ENCODE results near the gene PTGIS. TPM values are rescaled to one million over a fixed set of nuclear protein-coding genes. Genes with fewer than 3 reads are reported as not detected.
A peak's percentile ranks its signal among the peaks of the same experiment; 100 is the strongest.

Gene PTGIS
- total RNA-seq, 2 experiments from 2014 or later, result not detected

DNA sequence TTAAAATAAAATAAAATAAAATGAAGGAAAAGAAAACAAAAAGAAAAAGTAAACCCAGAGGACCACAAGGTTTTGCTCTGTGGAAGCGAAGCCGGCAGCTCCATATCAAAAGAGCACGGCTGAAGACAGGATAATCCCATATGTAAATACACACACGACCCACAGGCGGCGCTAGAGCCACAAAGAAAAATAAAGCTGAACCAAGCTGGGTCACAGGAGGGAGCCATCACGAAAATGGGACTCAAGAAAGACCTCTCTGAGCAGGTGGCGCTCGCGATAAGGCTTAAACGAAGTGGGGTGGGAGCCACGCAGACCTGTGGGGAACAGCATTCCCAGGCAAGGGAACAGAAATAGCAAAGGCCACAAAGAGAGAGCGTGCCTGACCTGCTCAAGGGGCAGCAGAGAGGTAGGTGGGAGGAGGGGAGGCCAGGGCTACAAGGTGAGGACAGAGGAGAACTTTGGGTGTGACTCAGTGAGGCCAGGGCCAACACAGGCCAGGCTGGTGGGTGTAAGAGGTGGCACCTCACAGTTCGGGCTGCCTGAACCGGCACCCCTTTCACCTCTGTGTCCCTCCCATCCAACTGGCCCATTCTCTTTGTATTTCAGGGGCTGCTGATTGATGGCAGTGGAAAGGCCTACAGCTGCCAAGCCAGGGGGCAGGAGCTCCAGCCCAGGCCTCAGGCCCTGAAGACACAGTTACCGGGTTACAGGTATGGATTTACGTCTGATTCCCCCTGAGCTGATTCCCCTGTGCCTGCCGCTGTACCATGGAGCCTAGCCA is 26.0 kb downstream of the PTGIS start:
- no peak overlapping the region for H3K4me2 ChIP-seq (ENCODE audit: low read length)
- no peak overlapping the region for H3K27ac ChIP-seq (ENCODE audit: low read depth, low read length, poor library complexity, severe bottlenecking)
- peak overlapping the region; percentile 25; the same call in 1 of the 2 replicates for H2AFZ ChIP-seq (ENCODE audit: low read length)
- no peaks in the 10 kb centered on the region for H4K20me1 ChIP-seq (ENCODE audit: insufficient read depth, low read length)
- CTCF ChIA-PET (ENCODE audit: unreplicated experiment), result interaction anchor here (1.0 to 2.3 kb wide), 3 partner anchors 40 to 304 kb away, joined by 4 to 9 read pairs (median 4); no protein-coding TSS in a partner anchor
- peaks cover 16% of the 10 kb centered on the region for H3K9me3 ChIP-seq (ENCODE audit: low read length)
- no peaks in the 10 kb centered on the region for H3K36me3 ChIP-seq (ENCODE audit: insufficient read depth, low read length)
- H3K9me2 ChIP-seq (ENCODE audit: insufficient read depth, low read length), result no peaks in the 10 kb centered on the region
- no peaks in the 10 kb centered on the region for H3K79me2 ChIP-seq (ENCODE audit: insufficient read depth, low read depth, low read length)
- no peaks in the 10 kb centered on the region for H3K4me1 ChIP-seq (ENCODE audit: insufficient read depth, low read length, poor library complexity, severe bottlenecking)
- DNase-seq (ENCODE audit: low spot score), result peak; percentile 89
- H3K4me3 ChIP-seq (ENCODE audit: low read depth, low read length, poor library complexity, severe bottlenecking), result no peak overlapping the region
- TF ChIP-seq, protein P1, sequence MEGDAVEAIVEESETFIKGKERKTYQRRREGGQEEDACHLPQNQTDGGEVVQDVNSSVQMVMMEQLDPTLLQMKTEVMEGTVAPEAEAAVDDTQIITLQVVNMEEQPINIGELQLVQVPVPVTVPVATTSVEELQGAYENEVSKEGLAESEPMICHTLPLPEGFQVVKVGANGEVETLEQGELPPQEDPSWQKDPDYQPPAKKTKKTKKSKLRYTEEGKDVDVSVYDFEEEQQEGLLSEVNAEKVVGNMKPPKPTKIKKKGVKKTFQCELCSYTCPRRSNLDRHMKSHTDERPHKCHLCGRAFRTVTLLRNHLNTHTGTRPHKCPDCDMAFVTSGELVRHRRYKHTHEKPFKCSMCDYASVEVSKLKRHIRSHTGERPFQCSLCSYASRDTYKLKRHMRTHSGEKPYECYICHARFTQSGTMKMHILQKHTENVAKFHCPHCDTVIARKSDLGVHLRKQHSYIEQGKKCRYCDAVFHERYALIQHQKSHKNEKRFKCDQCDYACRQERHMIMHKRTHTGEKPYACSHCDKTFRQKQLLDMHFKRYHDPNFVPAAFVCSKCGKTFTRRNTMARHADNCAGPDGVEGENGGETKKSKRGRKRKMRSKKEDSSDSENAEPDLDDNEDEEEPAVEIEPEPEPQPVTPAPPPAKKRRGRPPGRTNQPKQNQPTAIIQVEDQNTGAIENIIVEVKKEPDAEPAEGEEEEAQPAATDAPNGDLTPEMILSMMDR (conservative IDR thresholded peaks at IDR 0.05; ENCODE audit: low read length), result peak; percentile 98
- no peak for TF ChIP-seq EZH2phosphoT487 (IDR thresholded peaks at IDR 0.05; ENCODE audit: borderline replicate concordance, low read depth, low read length)
- no TSS peak for BruUV-seq (replicated peaks)
- intact Hi-C loops (cut with micrococcal nuclease; ENCODE audit: unreplicated experiment), result loop anchor here (1.0 to 2.0 kb wide), 3 partner anchors 67 to 346 kb away; no protein-coding TSS in a partner anchor
- POLR2A ChIA-PET, result interaction anchor here (0.6 to 0.8 kb wide), 3 partner anchors 8 to 60 kb away, joined by 3 read pairs; no protein-coding TSS in a partner anchor

DNA sequence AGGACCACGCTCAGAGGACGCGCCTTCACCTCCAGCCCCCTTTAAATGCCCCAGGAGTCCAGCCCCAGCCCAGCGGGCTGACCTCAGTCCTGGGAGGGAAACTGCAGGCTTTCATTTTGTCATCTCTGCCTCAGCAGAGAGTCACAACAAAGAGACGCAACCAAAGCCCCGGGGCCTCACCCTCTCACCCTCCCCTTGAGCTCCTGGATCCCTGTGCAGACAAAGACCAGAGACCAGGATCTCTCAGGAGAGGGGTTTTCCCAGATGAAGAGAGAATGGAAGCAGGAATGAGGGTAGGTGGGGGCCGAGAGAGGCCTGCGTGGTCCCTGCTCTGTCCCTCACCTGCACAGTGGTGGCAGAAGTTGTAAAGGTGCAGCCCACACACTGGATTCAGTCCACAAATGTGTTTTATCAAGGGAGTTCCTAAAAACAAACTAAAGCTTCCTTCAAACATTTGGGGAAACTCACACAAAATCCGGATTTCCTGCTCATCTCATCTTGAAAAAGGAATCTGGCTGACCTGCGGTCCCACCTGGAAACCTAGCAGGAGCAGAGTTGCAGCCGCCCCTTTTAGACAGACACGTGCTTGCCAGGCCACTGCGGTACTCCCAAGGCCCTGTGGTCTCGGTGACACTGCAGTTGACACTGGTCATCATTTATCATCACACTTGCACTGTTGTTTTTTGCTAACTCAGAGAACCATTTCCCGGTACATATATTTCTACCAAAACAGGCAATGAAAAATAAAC is 27.1 kb downstream of the PTGIS start:
- H3K79me2 ChIP-seq (ENCODE audit: insufficient read depth, low read depth, low read length), result no peaks in the 10 kb centered on the region
- H3K27ac ChIP-seq (ENCODE audit: low read depth, low read length, poor library complexity, severe bottlenecking), result no peak overlapping the region
- intact Hi-C loops (cut with micrococcal nuclease; ENCODE audit: unreplicated experiment), result loop anchor here (1.0 kb wide), 2 partner anchors 68 to 347 kb away; no protein-coding TSS in a partner anchor
- BruUV-seq (replicated peaks), result no TSS peak
- no peaks in the 10 kb centered on the region for H3K9me2 ChIP-seq (ENCODE audit: insufficient read depth, low read length)
- H4K20me1 ChIP-seq (ENCODE audit: insufficient read depth, low read length), result no peaks in the 10 kb centered on the region
- no peak overlapping the region for H2AFZ ChIP-seq (ENCODE audit: low read length)
- H3K4me1 ChIP-seq (ENCODE audit: insufficient read depth, low read length, poor library complexity, severe bottlenecking), result no peaks in the 10 kb centered on the region
- no peak overlapping the region for H3K4me3 ChIP-seq (ENCODE audit: low read depth, low read length, poor library complexity, severe bottlenecking)
- H3K9me3 ChIP-seq (ENCODE audit: low read length), result peaks cover 16% of the 10 kb centered on the region
- POLR2A ChIA-PET, result interaction anchor here (0.6 to 0.7 kb wide), 2 partner anchors 61 to 286 kb away, joined by 3 to 4 read pairs; no protein-coding TSS in a partner anchor
- TF ChIP-seq EZH2phosphoT487 (IDR thresholded peaks at IDR 0.05; ENCODE audit: borderline replicate concordance, low read depth, low read length), result no peak
- TF ChIP-seq, protein P1 (conservative IDR thresholded peaks at IDR 0.05; ENCODE audit: low read length), result no peak
- H3K4me2 ChIP-seq (ENCODE audit: low read length), result no peak overlapping the region
- CTCF ChIA-PET (ENCODE audit: unreplicated experiment), result interaction anchor here (0.6 to 2.3 kb wide), 4 partner anchors 63 to 305 kb away, joined by 3 to 9 read pairs (median 4); no protein-coding TSS in a partner anchor
- no peaks in the 10 kb centered on the region for H3K36me3 ChIP-seq (ENCODE audit: insufficient read depth, low read length)
- DNase-seq (ENCODE audit: low spot score), result no peak
